ENCODE measurements around the gene PLCB1. TPM values are rescaled to one million over a fixed set of nuclear protein-coding genes. Genes with fewer than 3 reads are reported as not detected.
A peak's percentile ranks its signal among the peaks of the same experiment; 100 is the strongest.

The PLCB1 gene
- total RNA-seq, 1 experiment from 2014 or later = 11.3 TPM

DNA sequence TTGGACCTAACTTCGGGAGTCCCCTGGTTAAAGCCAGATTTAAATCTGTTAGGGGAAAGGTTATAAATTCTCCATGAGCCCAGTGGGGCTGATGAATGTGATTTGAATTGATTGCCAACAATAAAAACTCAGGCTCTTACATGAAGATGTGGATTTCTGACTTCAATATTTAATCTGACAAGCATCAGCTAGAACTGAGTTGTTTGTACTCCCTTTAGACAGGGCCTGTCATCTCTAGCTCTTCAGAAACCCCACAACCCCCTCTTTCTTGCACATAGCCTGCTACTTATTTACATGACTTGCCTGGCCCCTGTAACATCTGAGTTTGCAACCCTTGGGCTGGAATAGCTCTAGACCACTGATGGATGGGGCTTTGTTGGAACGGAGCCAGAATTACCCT, 745.2 kb downstream of the PLCB1 start (continued):
- TF ChIP-seq, protein P1, sequence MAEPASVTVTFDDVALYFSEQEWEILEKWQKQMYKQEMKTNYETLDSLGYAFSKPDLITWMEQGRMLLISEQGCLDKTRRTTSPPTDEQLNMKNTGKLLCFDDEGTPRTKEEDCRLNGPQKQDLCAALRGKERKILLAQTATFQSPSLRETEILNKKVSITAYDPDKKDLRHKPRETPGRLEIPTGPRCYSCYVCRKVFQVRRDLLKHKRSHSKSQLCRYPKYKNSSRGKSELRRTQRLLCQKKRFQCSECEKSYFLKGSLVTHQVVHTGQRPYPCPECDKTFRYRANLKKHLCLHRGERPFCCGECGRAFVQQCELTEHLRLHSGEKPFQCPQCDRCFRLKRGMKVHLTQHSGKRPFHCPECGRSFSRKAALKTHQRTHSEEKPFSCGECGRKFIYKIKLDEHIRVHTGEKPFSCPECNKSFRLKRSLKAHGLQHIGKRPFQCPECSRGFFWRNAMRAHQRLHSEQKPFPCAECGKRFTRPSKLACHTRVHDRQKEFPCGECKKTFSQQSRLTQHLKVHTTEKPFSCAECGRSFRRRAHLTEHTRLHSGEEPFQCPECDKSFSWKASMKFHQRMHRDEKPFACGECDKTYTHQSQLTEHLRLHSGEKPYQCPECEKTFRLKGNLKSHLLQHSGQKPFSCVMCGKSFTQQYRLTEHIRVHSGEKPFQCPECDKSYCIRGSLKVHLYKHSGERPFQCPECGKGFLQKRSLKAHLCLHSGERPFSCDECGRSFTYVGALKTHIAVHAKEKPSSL (CRISPR knock-in tag; conservative IDR thresholded peaks at IDR 0.05) = no peak

DNA sequence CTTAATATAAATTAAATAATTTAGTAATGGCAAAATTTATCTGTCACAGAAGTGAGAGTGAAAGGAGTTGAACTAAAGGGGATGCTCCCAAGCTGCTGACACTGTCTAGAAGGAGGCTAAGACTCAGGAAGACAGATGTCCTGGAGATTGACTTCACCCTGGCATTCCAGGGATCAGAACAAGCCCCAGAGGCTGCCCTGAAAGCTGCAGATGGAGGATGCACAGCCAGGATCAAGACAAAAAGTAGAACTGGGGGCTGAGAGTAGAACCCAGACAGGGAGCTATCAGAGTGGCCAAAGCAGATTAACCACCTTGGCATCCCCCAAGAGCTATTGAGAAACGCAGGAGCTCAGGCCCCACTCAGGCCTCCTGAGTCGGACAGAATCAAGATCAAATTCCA, 747.6 kb downstream of the PLCB1 start:
- POLR2A ChIA-PET = no interaction called here
- CTCF ChIA-PET = no interaction called here
- 0 out of 2 replicates have a peak overlapping the region, but pooled peaks have one; percentile 16 for H3K27ac Mint-ChIP-seq
- no peak for TF ChIP-seq RORB (CRISPR knock-in tag; IDR thresholded peaks at IDR 0.05)
- TF ChIP-seq, protein P2, sequence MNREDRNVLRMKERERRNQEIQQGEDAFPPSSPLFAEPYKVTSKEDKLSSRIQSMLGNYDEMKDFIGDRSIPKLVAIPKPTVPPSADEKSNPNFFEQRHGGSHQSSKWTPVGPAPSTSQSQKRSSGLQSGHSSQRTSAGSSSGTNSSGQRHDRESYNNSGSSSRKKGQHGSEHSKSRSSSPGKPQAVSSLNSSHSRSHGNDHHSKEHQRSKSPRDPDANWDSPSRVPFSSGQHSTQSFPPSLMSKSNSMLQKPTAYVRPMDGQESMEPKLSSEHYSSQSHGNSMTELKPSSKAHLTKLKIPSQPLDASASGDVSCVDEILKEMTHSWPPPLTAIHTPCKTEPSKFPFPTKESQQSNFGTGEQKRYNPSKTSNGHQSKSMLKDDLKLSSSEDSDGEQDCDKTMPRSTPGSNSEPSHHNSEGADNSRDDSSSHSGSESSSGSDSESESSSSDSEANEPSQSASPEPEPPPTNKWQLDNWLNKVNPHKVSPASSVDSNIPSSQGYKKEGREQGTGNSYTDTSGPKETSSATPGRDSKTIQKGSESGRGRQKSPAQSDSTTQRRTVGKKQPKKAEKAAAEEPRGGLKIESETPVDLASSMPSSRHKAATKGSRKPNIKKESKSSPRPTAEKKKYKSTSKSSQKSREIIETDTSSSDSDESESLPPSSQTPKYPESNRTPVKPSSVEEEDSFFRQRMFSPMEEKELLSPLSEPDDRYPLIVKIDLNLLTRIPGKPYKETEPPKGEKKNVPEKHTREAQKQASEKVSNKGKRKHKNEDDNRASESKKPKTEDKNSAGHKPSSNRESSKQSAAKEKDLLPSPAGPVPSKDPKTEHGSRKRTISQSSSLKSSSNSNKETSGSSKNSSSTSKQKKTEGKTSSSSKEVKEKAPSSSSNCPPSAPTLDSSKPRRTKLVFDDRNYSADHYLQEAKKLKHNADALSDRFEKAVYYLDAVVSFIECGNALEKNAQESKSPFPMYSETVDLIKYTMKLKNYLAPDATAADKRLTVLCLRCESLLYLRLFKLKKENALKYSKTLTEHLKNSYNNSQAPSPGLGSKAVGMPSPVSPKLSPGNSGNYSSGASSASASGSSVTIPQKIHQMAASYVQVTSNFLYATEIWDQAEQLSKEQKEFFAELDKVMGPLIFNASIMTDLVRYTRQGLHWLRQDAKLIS (CRISPR knock-in tag; IDR thresholded peaks at IDR 0.05; ENCODE audit: borderline replicate concordance) = no peak
- no peak for TF ChIP-seq ZNF317 (CRISPR knock-in tag; IDR thresholded peaks at IDR 0.05; ENCODE audit: borderline replicate concordance, low read depth)
- TF ChIP-seq NR3C1 (CRISPR knock-in tag; conservative IDR thresholded peaks at IDR 0.05; ENCODE audit: low read depth) = no peak
- TF ChIP-seq NFATC4 (CRISPR knock-in tag; IDR thresholded peaks at IDR 0.05) = no peak
- TF ChIP-seq, protein P3, sequence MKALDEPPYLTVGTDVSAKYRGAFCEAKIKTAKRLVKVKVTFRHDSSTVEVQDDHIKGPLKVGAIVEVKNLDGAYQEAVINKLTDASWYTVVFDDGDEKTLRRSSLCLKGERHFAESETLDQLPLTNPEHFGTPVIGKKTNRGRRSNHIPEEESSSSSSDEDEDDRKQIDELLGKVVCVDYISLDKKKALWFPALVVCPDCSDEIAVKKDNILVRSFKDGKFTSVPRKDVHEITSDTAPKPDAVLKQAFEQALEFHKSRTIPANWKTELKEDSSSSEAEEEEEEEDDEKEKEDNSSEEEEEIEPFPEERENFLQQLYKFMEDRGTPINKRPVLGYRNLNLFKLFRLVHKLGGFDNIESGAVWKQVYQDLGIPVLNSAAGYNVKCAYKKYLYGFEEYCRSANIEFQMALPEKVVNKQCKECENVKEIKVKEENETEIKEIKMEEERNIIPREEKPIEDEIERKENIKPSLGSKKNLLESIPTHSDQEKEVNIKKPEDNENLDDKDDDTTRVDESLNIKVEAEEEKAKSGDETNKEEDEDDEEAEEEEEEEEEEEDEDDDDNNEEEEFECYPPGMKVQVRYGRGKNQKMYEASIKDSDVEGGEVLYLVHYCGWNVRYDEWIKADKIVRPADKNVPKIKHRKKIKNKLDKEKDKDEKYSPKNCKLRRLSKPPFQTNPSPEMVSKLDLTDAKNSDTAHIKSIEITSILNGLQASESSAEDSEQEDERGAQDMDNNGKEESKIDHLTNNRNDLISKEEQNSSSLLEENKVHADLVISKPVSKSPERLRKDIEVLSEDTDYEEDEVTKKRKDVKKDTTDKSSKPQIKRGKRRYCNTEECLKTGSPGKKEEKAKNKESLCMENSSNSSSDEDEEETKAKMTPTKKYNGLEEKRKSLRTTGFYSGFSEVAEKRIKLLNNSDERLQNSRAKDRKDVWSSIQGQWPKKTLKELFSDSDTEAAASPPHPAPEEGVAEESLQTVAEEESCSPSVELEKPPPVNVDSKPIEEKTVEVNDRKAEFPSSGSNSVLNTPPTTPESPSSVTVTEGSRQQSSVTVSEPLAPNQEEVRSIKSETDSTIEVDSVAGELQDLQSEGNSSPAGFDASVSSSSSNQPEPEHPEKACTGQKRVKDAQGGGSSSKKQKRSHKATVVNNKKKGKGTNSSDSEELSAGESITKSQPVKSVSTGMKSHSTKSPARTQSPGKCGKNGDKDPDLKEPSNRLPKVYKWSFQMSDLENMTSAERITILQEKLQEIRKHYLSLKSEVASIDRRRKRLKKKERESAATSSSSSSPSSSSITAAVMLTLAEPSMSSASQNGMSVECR (CRISPR knock-in tag; IDR thresholded peaks at IDR 0.05; ENCODE audit: borderline replicate concordance) = no peak
- no peak for TF ChIP-seq NR1H2 (CRISPR knock-in tag; IDR thresholded peaks at IDR 0.05)
- TF ChIP-seq NFE2L1 (CRISPR knock-in tag; IDR thresholded peaks at IDR 0.05) = no peak
- TF ChIP-seq ETV6 (CRISPR knock-in tag; IDR thresholded peaks at IDR 0.05) = no peak
- TF ChIP-seq, protein P4, sequence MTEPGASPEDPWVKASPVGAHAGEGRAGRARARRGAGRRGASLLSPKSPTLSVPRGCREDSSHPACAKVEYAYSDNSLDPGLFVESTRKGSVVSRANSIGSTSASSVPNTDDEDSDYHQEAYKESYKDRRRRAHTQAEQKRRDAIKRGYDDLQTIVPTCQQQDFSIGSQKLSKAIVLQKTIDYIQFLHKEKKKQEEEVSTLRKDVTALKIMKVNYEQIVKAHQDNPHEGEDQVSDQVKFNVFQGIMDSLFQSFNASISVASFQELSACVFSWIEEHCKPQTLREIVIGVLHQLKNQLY (CRISPR knock-in tag; IDR thresholded peaks at IDR 0.05) = no peak
- no peak for TF ChIP-seq ZNF416 (CRISPR knock-in tag; IDR thresholded peaks at IDR 0.05)
- TF ChIP-seq, protein P5, sequence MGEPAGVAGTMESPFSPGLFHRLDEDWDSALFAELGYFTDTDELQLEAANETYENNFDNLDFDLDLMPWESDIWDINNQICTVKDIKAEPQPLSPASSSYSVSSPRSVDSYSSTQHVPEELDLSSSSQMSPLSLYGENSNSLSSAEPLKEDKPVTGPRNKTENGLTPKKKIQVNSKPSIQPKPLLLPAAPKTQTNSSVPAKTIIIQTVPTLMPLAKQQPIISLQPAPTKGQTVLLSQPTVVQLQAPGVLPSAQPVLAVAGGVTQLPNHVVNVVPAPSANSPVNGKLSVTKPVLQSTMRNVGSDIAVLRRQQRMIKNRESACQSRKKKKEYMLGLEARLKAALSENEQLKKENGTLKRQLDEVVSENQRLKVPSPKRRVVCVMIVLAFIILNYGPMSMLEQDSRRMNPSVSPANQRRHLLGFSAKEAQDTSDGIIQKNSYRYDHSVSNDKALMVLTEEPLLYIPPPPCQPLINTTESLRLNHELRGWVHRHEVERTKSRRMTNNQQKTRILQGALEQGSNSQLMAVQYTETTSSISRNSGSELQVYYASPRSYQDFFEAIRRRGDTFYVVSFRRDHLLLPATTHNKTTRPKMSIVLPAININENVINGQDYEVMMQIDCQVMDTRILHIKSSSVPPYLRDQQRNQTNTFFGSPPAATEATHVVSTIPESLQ (CRISPR knock-in tag; IDR thresholded peaks at IDR 0.05) = no peak
- TF ChIP-seq, protein P6, sequence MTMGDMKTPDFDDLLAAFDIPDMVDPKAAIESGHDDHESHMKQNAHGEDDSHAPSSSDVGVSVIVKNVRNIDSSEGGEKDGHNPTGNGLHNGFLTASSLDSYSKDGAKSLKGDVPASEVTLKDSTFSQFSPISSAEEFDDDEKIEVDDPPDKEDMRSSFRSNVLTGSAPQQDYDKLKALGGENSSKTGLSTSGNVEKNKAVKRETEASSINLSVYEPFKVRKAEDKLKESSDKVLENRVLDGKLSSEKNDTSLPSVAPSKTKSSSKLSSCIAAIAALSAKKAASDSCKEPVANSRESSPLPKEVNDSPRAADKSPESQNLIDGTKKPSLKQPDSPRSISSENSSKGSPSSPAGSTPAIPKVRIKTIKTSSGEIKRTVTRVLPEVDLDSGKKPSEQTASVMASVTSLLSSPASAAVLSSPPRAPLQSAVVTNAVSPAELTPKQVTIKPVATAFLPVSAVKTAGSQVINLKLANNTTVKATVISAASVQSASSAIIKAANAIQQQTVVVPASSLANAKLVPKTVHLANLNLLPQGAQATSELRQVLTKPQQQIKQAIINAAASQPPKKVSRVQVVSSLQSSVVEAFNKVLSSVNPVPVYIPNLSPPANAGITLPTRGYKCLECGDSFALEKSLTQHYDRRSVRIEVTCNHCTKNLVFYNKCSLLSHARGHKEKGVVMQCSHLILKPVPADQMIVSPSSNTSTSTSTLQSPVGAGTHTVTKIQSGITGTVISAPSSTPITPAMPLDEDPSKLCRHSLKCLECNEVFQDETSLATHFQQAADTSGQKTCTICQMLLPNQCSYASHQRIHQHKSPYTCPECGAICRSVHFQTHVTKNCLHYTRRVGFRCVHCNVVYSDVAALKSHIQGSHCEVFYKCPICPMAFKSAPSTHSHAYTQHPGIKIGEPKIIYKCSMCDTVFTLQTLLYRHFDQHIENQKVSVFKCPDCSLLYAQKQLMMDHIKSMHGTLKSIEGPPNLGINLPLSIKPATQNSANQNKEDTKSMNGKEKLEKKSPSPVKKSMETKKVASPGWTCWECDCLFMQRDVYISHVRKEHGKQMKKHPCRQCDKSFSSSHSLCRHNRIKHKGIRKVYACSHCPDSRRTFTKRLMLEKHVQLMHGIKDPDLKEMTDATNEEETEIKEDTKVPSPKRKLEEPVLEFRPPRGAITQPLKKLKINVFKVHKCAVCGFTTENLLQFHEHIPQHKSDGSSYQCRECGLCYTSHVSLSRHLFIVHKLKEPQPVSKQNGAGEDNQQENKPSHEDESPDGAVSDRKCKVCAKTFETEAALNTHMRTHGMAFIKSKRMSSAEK (CRISPR knock-in tag; IDR thresholded peaks at IDR 0.05; ENCODE audit: borderline replicate concordance) = no peak
- H3K4me3 Mint-ChIP-seq = no peak overlapping the region
- H3K4me1 Mint-ChIP-seq = no peaks in the 10 kb centered on the region
- no peaks in the 10 kb centered on the region for H3K27me3 Mint-ChIP-seq (ENCODE audit: low read depth)
- ATAC-seq (no peak), DNase-seq (ENCODE audit: low spot score) (no peak)
- no peaks in the 10 kb centered on the region for H3K9me3 Mint-ChIP-seq
- H3K36me3 Mint-ChIP-seq = no peaks in the 10 kb centered on the region

All from WTC11 (cell line).